ENCODE measurements around the gene RC3H1. TPM values are rescaled to one million over a fixed set of nuclear protein-coding genes. Genes with fewer than 3 reads are reported as not detected.

The RC3H1 gene
- total RNA-seq, 1 donor from 2014 or later: 25.3 TPM

DNA sequence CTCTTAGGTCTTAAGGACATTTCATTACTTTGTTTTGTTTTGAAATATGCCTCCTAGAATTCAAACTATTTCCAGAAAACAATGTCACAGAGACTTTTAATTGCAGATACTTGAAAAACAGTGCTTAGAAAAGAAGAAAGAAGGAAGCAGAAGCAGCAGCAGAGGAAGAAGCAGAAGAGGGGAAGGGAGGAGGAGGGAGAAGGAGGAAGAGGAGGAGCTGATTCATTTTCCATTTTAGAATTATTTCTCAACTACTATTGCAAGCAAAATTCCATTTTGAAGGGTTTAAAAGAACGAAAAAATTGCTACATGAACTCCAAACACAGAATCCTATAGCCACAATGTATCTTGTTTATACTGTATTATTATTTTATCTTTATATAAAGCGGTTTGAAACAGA, 13.9 kb downstream of the RC3H1 start:
- TF ChIP-seq POLR2A (IDR thresholded peaks at IDR 0.05) (no peak), POLR2AphosphoS5 (IDR thresholded peaks at IDR 0.05; ENCODE audit: insufficient read depth in 1 of 2, low read depth in 1 of 2) (no peak)
- TF ChIP-seq, protein P1, sequence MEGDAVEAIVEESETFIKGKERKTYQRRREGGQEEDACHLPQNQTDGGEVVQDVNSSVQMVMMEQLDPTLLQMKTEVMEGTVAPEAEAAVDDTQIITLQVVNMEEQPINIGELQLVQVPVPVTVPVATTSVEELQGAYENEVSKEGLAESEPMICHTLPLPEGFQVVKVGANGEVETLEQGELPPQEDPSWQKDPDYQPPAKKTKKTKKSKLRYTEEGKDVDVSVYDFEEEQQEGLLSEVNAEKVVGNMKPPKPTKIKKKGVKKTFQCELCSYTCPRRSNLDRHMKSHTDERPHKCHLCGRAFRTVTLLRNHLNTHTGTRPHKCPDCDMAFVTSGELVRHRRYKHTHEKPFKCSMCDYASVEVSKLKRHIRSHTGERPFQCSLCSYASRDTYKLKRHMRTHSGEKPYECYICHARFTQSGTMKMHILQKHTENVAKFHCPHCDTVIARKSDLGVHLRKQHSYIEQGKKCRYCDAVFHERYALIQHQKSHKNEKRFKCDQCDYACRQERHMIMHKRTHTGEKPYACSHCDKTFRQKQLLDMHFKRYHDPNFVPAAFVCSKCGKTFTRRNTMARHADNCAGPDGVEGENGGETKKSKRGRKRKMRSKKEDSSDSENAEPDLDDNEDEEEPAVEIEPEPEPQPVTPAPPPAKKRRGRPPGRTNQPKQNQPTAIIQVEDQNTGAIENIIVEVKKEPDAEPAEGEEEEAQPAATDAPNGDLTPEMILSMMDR (IDR thresholded peaks at IDR 0.05): no peak
- Histone ChIP-seq H3K27me3 (no peaks in the 10 kb centered on the region), H3K9me3 (no peaks in the 10 kb centered on the region), H3K27ac (no peak overlapping the region), H3K4me3 (no peak overlapping the region), H3K4me1 (peaks cover 55% of the 10 kb centered on the region), H3K36me3 (no peaks in the 10 kb centered on the region)
- intact Hi-C loops (cut with DNase I): loop anchor here (5.0 kb wide), 1 partner anchor 1074 kb away; no protein-coding TSS in a partner anchor
- no peak for DNase-seq (ENCODE audit: extremely low spot score in 2 of 2)

DNA sequence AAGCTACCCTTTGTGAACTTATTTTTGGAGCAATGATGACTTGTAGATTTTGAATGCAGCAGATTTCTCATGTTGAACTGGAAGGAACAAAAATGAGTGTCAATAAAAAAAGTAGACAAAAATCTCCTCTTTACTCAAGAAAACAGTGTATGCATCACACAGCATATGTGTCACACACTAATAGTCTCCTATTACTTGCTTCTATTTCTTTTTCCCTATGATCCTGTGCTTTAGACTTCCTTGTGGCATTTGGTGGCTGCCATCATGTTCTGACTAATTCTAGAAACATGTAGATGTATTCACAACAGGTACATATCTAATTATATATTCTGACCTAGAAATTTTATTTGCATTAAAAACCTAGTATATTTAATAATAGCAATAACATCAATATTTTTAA, 14.3 kb downstream of the RC3H1 start:
- intact Hi-C loops (cut with DNase I): loop anchor here (5.0 kb wide), 1 partner anchor 1074 kb away; no protein-coding TSS in a partner anchor
- no peaks in the 10 kb centered on the region for H3K36me3 ChIP-seq
- H3K27ac ChIP-seq: no peak overlapping the region
- H3K9me3 ChIP-seq: no peaks in the 10 kb centered on the region
- peaks cover 59% of the 10 kb centered on the region for H3K4me1 ChIP-seq
- no peak for DNase-seq (ENCODE audit: extremely low spot score in 2 of 2)
- TF ChIP-seq, protein P1 (IDR thresholded peaks at IDR 0.05): no peak
- no peak for TF ChIP-seq POLR2AphosphoS5 (IDR thresholded peaks at IDR 0.05; ENCODE audit: insufficient read depth in 1 of 2, low read depth in 1 of 2)
- no peak for TF ChIP-seq POLR2A (IDR thresholded peaks at IDR 0.05)
- no peaks in the 10 kb centered on the region for H3K27me3 ChIP-seq
- H3K4me3 ChIP-seq: no peak overlapping the region

DNA sequence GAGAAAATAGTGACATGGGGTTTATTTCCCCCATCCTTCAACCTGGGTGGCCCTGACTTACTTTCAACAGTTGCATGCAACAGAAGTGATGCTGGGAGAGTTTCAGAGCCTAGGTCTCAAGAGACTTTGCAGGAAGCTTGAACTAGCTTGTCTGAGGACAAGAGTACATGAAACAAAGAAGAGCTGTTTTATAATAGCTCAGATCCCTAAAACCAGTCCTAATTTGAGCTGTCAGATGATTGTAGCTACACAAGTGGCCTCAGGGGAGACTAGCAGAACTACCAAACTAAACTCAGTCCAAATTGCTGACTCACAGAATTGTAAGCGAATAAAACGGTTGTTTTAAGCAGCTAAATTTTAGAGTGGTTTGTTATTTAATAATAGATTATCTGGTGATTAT, 17.1 kb downstream of the RC3H1 start:
- peaks cover 83% of the 10 kb centered on the region for H3K4me1 ChIP-seq
- H3K27ac ChIP-seq: no peak overlapping the region
- DNase-seq (ENCODE audit: extremely low spot score in 2 of 2): no peak

DNA sequence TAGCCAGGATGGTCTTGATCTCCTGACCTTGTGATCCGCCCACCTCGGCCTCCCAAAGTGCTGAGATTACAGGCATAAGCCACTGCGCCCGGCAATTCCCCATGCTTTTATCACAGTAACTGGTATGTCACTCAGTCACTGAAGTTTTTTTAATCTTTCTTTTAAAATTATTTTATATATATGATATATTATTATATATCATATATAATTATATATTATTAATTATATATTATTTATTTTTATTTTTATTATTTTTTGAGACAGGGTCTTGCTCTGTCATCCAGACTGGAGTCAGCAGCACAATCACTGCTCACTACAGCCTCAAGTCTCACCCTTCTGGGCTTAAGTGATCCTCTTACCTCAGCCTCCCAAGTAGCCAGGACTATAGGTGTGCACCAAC, 18.3 kb downstream of the RC3H1 start:
- no peak for DNase-seq (ENCODE audit: extremely low spot score in 2 of 2)
- peaks cover 75% of the 10 kb centered on the region for H3K4me1 ChIP-seq
- H3K27me3 ChIP-seq: no peaks in the 10 kb centered on the region
- no peaks in the 10 kb centered on the region for H3K36me3 ChIP-seq
- no peak overlapping the region for H3K27ac ChIP-seq
- no peak overlapping the region for H3K4me3 ChIP-seq
- TF ChIP-seq, protein P1 (IDR thresholded peaks at IDR 0.05): no peak
- no peak for TF ChIP-seq POLR2AphosphoS5 (IDR thresholded peaks at IDR 0.05; ENCODE audit: insufficient read depth in 1 of 2, low read depth in 1 of 2)
- TF ChIP-seq POLR2A (IDR thresholded peaks at IDR 0.05): no peak
- intact Hi-C loops (cut with DNase I): no loop called here
- no peaks in the 10 kb centered on the region for H3K9me3 ChIP-seq

More for the DNA sequence above, 17.1 kb downstream of the RC3H1 start:
- intact Hi-C loops (cut with DNase I): loop anchor here (5.0 kb wide), 1 partner anchor 1077 kb away; no protein-coding TSS in a partner anchor
- Histone ChIP-seq H3K36me3 (no peaks in the 10 kb centered on the region), H3K27me3 (no peaks in the 10 kb centered on the region), H3K4me3 (no peak overlapping the region), H3K9me3 (no peaks in the 10 kb centered on the region)
- no peak for TF ChIP-seq POLR2AphosphoS5 (IDR thresholded peaks at IDR 0.05; ENCODE audit: insufficient read depth in 1 of 2, low read depth in 1 of 2)
- TF ChIP-seq, protein P1 (IDR thresholded peaks at IDR 0.05): no peak
- no peak for TF ChIP-seq POLR2A (IDR thresholded peaks at IDR 0.05)

DNA sequence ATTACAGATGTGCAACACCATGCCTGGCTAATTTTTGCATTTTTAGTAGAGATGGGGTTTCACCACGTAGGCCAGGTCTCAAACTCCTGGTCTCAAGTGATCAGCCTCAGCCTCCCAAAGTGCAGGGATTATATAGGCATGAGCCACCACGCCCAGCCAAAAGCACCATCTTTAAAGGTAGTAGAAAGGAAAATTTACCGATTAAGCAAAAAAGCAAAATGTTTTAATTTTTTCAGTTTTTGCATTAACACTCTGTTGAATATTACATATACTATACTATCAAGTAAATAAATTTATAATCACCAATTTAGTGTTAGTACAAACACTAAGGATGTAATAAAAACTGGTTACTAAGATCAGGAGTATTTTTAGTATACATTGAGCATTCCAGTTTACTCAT, 20.6 kb downstream of the RC3H1 start:
- DNase-seq (ENCODE audit: extremely low spot score in 2 of 2): no peak
- no peaks in the 10 kb centered on the region for H3K9me3 ChIP-seq
- H3K4me1 ChIP-seq: peaks cover 70% of the 10 kb centered on the region
- intact Hi-C loops (cut with DNase I): no loop called here
- no peak overlapping the region for H3K27ac ChIP-seq
- no peaks in the 10 kb centered on the region for H3K36me3 ChIP-seq
- H3K4me3 ChIP-seq: no peak overlapping the region
- no peak for TF ChIP-seq POLR2A (IDR thresholded peaks at IDR 0.05)
- TF ChIP-seq POLR2AphosphoS5 (IDR thresholded peaks at IDR 0.05; ENCODE audit: insufficient read depth in 1 of 2, low read depth in 1 of 2): no peak
- TF ChIP-seq, protein P1 (IDR thresholded peaks at IDR 0.05): no peak
- H3K27me3 ChIP-seq: no peaks in the 10 kb centered on the region
